Neuronal stem cell (in vitro differentiated cells): ENCODE measurements around the gene STT3A. TPM values are rescaled to one million over a fixed set of nuclear protein-coding genes. Genes with fewer than 3 reads are reported as not detected.

Source experiments
- DNase-seq: peaks from one replicate; pipeline ENCODE4 v3.0.0-alpha.2; 2013; ENCODE audit warnings: low spot score
- H2AFZ ChIP-seq: one replicate; pipeline ENCODE4 v1.6.1; 2013; ENCODE audit warnings: mild to moderate bottlenecking, low read length, inconsistent platforms
- H2AK5ac ChIP-seq: 2 replicates; pipeline ENCODE4 v1.6.1; 2013; ENCODE audit warnings: low read depth, mild to moderate bottlenecking, inconsistent platforms, low read length, moderate library complexity, mixed read lengths
- H2BK120ac ChIP-seq: 2 replicates; pipeline ENCODE4 v1.6.1; 2013; ENCODE audit warnings: low read depth, mild to moderate bottlenecking, inconsistent platforms, low read length, moderate library complexity, mixed read lengths
- H2BK12ac ChIP-seq: one replicate; pipeline ENCODE4 v1.6.1; 2013; ENCODE audit warnings: low read length, inconsistent platforms
- H2BK15ac ChIP-seq: 2 replicates; pipeline ENCODE4 v1.6.1; 2013; ENCODE audit warnings: mild to moderate bottlenecking, low read length, inconsistent platforms, mixed read lengths
- H2BK5ac ChIP-seq: one replicate; pipeline ENCODE4 v1.6.1; 2013; ENCODE audit warnings: inconsistent platforms, mild to moderate bottlenecking, low read length, moderate library complexity
- H3K14ac ChIP-seq: one replicate; pipeline ENCODE4 v1.6.1; 2013; ENCODE audit warnings: low read length, inconsistent platforms
- H3K18ac ChIP-seq: 2 replicates; pipeline ENCODE4 v1.6.1; 2013; ENCODE audit warnings: low read length, inconsistent platforms
- H3K23ac ChIP-seq: 2 replicates; pipeline ENCODE4 v1.6.1; 2013; ENCODE audit warnings: low read depth, mild to moderate bottlenecking, mixed read lengths, low read length, inconsistent platforms; ENCODE audit not compliant: poor library complexity
- H3K27ac ChIP-seq: replicated peaks from 3 replicates; pipeline ENCODE4 v1.5.1; 2013; ENCODE audit warnings: low read length, inconsistent platforms
- H3K27me3 ChIP-seq, 3 experiments: 2 replicates each; pipeline ENCODE4 v1.6.1; 2013; ENCODE audit warnings: low read length in 3 of 3, mild to moderate bottlenecking in 2 of 3, inconsistent platforms in 1 of 3, low read depth in 1 of 3, mixed read lengths in 1 of 3, moderate library complexity in 1 of 3; ENCODE audit not compliant: control insufficient read depth in 3 of 3, insufficient read depth in 3 of 3
- H3K36me3 ChIP-seq, 2 donors: replicated peaks in 1 of 2; 2 replicates each; pipeline ENCODE4 v1.6.1; 2013; ENCODE audit warnings: low read length in 2 of 2; ENCODE audit not compliant: control insufficient read depth in 2 of 2, insufficient read depth in 2 of 2
- H3K4ac ChIP-seq: 2 replicates; pipeline ENCODE4 v1.6.1; 2013; ENCODE audit warnings: inconsistent platforms, mild to moderate bottlenecking, low read length, moderate library complexity
- H3K4me1 ChIP-seq, 2 donors: 1 replicate in 1 of 2; 2 replicates in 1 of 2; pipeline ENCODE4 v1.6.1; 2013; ENCODE audit warnings: low read length in 2 of 2, low read depth in 1 of 2; ENCODE audit not compliant: control insufficient read depth in 2 of 2, insufficient read depth in 1 of 2
- H3K4me2 ChIP-seq: one replicate; pipeline ENCODE4 v1.6.1; 2013; ENCODE audit warnings: mild to moderate bottlenecking, low read length, inconsistent platforms; ENCODE audit not compliant: insufficient read depth, poor library complexity, severe bottlenecking
- H3K4me3 ChIP-seq, 2 donors: 2 replicates each; pipeline ENCODE4 v1.5.1; 2013; ENCODE audit warnings: low read length in 2 of 2, mild to moderate bottlenecking in 2 of 2, inconsistent platforms in 1 of 2, moderate library complexity in 1 of 2
- H3K79me1 ChIP-seq: one replicate; pipeline ENCODE4 v1.6.1; 2013; ENCODE audit warnings: low read depth, mild to moderate bottlenecking, inconsistent platforms, low read length, moderate library complexity
- H3K9ac ChIP-seq: one replicate; pipeline ENCODE4 v1.6.1; 2013; ENCODE audit warnings: mild to moderate bottlenecking, low read depth, low read length, inconsistent platforms; ENCODE audit not compliant: poor library complexity
- H3K9me3 ChIP-seq, 2 donors: replicated peaks in 1 of 2; 2 replicates each; pipeline versions ENCODE3 to v1.6.1; 2013; ENCODE audit warnings: low read length in 2 of 2, mild to moderate bottlenecking in 2 of 2, inconsistent platforms in 1 of 2, low read depth in 1 of 2, mixed read lengths in 1 of 2, moderate library complexity in 1 of 2; ENCODE audit not compliant: control insufficient read depth in 2 of 2, insufficient read depth in 1 of 2
- H4K8ac ChIP-seq: one replicate; pipeline ENCODE4 v1.6.1; 2013; ENCODE audit warnings: low read depth, mild to moderate bottlenecking, inconsistent platforms, low read length, moderate library complexity
- H4K91ac ChIP-seq: one replicate; pipeline ENCODE4 v1.6.1; 2013; ENCODE audit warnings: low read length, low read depth, mild to moderate bottlenecking, inconsistent platforms; ENCODE audit not compliant: poor library complexity
- WGBS, 2 donors: extraction: QIAGEN DNeasy Blood & Tissue Kit; methylation state at CpG; one replicate each; pipeline ENCODE4 v1.1.7; 2013; ENCODE audit warnings: missing lambda C conversion rate in 2 of 2, mixed read lengths in 1 of 2; ENCODE audit not compliant: insufficient read length in 2 of 2, insufficient replicate concordance in 1 of 2; ENCODE audit errors: extremely low coverage in 2 of 2; 5-methylcytosine and 5-hydroxymethylcytosine counted together
- polyA plus RNA-seq, 2 experiments: library from polyadenylated mRNA; stranded (reverse); fragments of 200-250 nt; gene quantifications; one replicate each; pipeline ENCODE4 v1.2.3, GENCODE V29; 2013

STT3A gene
- 90.7 TPM for polyA plus RNA-seq (2013, experiment 1 of 2)
- 95.4 TPM for polyA plus RNA-seq (2013, experiment 2 of 2)

GRCh38 chr11:125592305-125593113, at the start of gene STT3A:
Gene STT3A, plus strand, starts transcription at chr11:125592852. Its CDS starts 3,064 bp downstream, at chr11:125595916.
- Histone ChIP-seq H2BK12ac (no peak within 1 kb of the TSS), H3K27ac (peak within 1 kb of the TSS; percentile 41), H4K91ac (no peak within 1 kb of the TSS), H4K8ac (no peak within 1 kb of the TSS), H3K9ac (peak within 1 kb of the TSS; percentile 97), H3K4me1 (peaks cover 5 to 7% of the 10 kb centered on the region in 2 donors), H3K23ac (peak within 1 kb of the TSS; percentile 76), H3K27me3 (no peaks in the 10 kb centered on the region), H3K36me3 (peaks cover 3 to 32% of the 10 kb centered on the region in 2 donors), H2BK120ac (no peak within 1 kb of the TSS), H3K4me3 (peak within 1 kb of the TSS; percentile 85 to 90), H3K14ac (peak within 1 kb of the TSS; percentile 67), H2AK5ac (peak within 1 kb of the TSS; percentile 64), H3K79me1 (peaks cover 2% of the 10 kb centered on the region), H3K18ac (peak within 1 kb of the TSS; percentile 85), H2BK5ac (no peak within 1 kb of the TSS), H2BK15ac (no peak within 1 kb of the TSS), H3K4me2 (peak within 1 kb of the TSS; percentile 69), H3K9me3 (no peaks in the 10 kb centered on the region), H3K4ac (no peak within 1 kb of the TSS), H2AFZ (peak within 1 kb of the TSS; percentile 91)
- peak; percentile 100 for DNase-seq
- no CpG with 5 or more reads among the region's 55 CpGs for WGBS, 2 donors

DNA sequence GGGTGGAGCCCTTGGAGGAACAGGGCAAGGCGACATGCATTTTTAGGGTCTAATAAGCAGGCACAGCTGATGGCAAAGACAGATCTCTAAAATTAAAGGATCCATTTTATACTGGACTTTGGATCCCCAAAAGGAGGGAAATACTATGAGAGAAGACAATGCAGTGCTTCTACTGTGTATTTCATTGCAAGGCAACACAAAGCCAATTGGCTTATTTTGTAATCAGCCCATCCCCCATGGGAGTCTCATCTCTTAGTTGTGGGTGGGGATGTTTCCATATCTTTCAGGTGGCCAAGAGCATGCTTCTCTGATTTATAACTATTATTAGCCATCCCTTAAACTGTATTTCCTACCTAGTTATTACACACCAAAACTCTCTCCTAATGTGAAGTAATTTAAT, 41.9 kb upstream of the STT3A start:
- Histone ChIP-seq H4K91ac (no peak overlapping the region), H3K27me3 (no peaks in the 10 kb centered on the region), H3K23ac (no peak overlapping the region), H3K4ac (no peak overlapping the region), H2AFZ (no peak overlapping the region), H3K4me3 (no peak overlapping the region), H2BK5ac (no peak overlapping the region), H2BK15ac (no peak overlapping the region), H2BK12ac (no peak overlapping the region), H3K4me1 (no peaks in the 10 kb centered on the region), H4K8ac (no peak overlapping the region), H3K27ac (no peak overlapping the region), H3K36me3 (no peaks in the 10 kb centered on the region), H2BK120ac (no peak overlapping the region), H3K9ac (no peak overlapping the region), H2AK5ac (no peak overlapping the region), H3K9me3 (peaks cover 12 to 29% of the 10 kb centered on the region in 2 donors), H3K14ac (no peak overlapping the region), H3K18ac (no peak overlapping the region), H3K4me2 (no peak overlapping the region), H3K79me1 (no peaks in the 10 kb centered on the region)
- no peak for DNase-seq
- no CpG with 5 or more reads among the region's 1 CpG for WGBS, 2 donors

DNA sequence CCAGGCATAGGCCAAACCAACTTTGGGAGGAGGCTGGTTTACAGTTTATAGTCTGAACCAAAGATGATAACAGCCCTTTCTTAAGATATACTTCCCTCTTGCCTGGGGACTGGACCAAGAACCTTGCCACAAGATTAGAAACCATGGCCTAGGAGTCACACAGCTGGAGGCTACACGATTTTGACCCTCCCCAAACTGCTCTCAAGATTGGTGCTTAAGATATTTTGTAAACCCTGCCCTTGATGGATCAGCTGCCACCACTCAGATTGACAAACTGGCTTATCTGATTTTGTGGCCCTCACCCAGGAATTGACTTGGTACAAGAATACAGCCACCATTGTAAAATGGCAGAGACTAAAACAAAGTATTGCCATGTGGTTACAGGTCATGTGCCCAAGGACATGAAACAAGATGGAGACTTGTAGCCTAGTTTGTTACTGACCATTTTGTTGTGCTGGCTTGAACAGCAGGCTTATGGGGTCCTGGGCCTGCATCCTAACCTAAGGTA, 40.8 kb upstream of the STT3A start:
- H3K9ac ChIP-seq = no peak overlapping the region
- H3K4me3 ChIP-seq = no peak overlapping the region
- no peak overlapping the region for H4K8ac ChIP-seq
- no peak overlapping the region for H4K91ac ChIP-seq
- H2AFZ ChIP-seq = no peak overlapping the region
- H3K4me2 ChIP-seq = no peak overlapping the region
- no peak overlapping the region for H3K23ac ChIP-seq
- H2BK5ac ChIP-seq = no peak overlapping the region
- no peak overlapping the region for H2BK15ac ChIP-seq
- H3K36me3 ChIP-seq = no peaks in the 10 kb centered on the region
- DNase-seq = no peak
- no peak overlapping the region for H3K14ac ChIP-seq
- H3K27ac ChIP-seq = no peak overlapping the region
- H3K9me3 ChIP-seq = peaks cover 14 to 29% of the 10 kb centered on the region in 2 donors
- no peaks in the 10 kb centered on the region for H3K4me1 ChIP-seq
- no peak overlapping the region for H2BK12ac ChIP-seq
- no peaks in the 10 kb centered on the region for H3K79me1 ChIP-seq
- H3K27me3 ChIP-seq = no peaks in the 10 kb centered on the region
- no CpG with 5 or more reads among the region's 1 CpG for WGBS, 2 donors
- no peak overlapping the region for H2BK120ac ChIP-seq
- no peak overlapping the region for H3K4ac ChIP-seq
- no peak overlapping the region for H3K18ac ChIP-seq
- no peak overlapping the region for H2AK5ac ChIP-seq

DNA sequence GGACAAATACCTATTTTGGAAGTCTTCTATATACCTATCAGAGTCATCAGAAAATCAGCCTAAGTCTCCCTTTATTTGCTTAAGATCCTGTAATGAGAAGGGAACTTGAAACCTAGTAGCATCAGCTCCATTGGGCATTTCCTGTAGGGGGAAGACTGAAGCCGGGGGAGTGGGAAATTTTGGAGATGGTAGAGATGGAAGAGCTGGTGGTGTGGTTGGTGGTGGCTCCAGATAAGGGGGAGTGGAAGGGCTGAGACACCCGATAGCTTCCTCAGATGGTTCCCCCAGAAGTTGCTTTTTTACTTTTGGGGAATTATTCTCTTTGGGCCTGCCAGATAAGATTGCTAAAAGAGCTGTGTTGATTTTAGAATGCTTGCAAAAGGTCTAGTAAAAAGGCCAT, 39.7 kb upstream of the STT3A start:
- Histone ChIP-seq H3K36me3 (no peaks in the 10 kb centered on the region), H4K91ac (no peak overlapping the region), H3K23ac (no peak overlapping the region), H2BK120ac (no peak overlapping the region), H3K9ac (no peak overlapping the region), H3K4me2 (no peak overlapping the region), H3K27me3 (no peaks in the 10 kb centered on the region), H4K8ac (no peak overlapping the region), H3K4me3 (no peak overlapping the region), H3K4ac (no peak overlapping the region), H3K9me3 (peaks cover 14 to 29% of the 10 kb centered on the region in 2 donors), H2AK5ac (no peak overlapping the region), H2BK12ac (no peak overlapping the region), H3K27ac (no peak overlapping the region), H3K18ac (no peak overlapping the region), H2AFZ (no peak overlapping the region), H3K79me1 (no peaks in the 10 kb centered on the region), H2BK15ac (no peak overlapping the region), H2BK5ac (no peak overlapping the region), H3K14ac (no peak overlapping the region), H3K4me1 (no peaks in the 10 kb centered on the region)
- no CpG with 5 or more reads among the region's 2 CpGs for WGBS, 2 donors
- no peak for DNase-seq
